ENCODE results near the gene URI1. TPM values are rescaled to one million over a fixed set of nuclear protein-coding genes. Genes with fewer than 3 reads are reported as not detected.
"Not testable (repeated sequence)": the region's sequence is repeated elsewhere in the genome, so short reads cannot be mapped to it uniquely, and the experiment has no call there.

The URI1 gene
- total RNA-seq, 2 donors from 2014 or later: 43.1 to 51.1 TPM

DNA sequence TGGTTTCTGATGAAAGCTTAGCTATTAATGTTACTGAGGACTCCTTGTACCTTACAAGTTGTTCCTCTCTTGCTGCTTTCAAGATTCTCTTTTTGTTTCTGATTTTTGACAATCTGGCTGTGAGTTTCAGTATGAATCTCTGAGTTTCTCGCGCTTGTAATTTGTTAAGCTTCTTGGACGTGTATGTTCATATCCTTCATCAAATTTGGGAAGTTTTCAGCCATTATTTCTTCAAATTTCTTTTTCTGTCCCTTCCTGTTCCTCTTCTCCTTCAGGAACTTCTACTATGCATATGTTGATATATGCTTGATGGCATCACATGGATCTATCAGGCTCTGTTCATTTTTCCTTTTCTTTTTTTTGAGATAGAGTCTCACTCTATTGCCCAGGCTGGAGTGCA, 5.6 kb upstream of the URI1 start:
- intact Hi-C loops (cut with DNase I): no loop called here
- no peak for DNase-seq (ENCODE audit: low spot score)

DNA sequence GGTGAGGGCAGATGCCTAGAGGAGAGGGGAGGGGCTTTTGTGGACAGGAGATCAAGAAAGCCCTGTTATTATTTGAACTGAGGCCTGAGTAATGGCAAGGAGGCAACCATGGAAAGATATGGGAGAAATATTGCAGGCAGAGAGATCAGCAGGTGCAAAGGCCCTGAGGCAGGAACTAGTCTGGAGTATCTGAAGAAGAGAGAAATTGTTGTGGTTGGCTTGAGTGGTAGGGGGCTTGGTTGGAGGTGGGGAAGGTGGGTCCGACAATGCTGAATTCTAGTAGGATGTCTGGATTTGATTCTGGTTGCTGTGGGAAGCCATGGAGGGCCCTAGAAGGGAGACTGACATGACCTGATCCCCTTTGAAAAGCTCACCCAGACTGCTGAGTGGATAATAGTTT, 2.4 kb upstream of the URI1 start:
- intact Hi-C loops (cut with DNase I): no loop called here
- no peak for DNase-seq (ENCODE audit: low spot score)

DNA sequence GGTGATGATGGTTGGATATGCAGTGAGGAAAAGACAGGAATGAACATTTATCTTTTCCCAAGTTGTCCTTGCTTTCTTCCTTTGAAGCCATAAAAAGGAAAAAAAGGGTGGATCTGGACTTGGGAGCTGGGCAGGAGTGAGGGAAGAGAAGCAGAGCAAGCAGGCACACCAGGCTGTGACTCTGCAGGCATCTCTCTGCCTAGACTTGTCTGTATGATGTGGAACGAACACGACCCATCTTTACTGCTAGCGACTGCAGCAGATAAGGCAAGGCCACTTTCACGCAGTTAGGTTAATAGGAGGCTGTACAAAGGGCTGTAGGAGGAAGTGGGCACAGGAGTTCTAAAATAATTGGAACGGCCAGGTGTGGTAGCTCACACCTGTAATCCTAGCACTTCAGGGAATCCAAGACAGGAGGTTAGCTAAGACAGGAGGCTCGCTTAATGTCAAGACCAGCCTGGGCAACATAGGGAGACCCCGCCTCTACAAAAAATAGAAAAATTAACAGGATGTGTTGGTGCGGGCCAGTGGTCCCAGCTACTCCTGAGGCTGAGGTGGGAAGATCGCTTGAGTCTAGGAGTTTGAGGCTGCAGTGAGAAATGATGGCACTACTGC, 961 bp upstream of the URI1 start:
- intact Hi-C loops (cut with DNase I): no loop called here
- DNase-seq (ENCODE audit: low spot score): no peak

DNA sequence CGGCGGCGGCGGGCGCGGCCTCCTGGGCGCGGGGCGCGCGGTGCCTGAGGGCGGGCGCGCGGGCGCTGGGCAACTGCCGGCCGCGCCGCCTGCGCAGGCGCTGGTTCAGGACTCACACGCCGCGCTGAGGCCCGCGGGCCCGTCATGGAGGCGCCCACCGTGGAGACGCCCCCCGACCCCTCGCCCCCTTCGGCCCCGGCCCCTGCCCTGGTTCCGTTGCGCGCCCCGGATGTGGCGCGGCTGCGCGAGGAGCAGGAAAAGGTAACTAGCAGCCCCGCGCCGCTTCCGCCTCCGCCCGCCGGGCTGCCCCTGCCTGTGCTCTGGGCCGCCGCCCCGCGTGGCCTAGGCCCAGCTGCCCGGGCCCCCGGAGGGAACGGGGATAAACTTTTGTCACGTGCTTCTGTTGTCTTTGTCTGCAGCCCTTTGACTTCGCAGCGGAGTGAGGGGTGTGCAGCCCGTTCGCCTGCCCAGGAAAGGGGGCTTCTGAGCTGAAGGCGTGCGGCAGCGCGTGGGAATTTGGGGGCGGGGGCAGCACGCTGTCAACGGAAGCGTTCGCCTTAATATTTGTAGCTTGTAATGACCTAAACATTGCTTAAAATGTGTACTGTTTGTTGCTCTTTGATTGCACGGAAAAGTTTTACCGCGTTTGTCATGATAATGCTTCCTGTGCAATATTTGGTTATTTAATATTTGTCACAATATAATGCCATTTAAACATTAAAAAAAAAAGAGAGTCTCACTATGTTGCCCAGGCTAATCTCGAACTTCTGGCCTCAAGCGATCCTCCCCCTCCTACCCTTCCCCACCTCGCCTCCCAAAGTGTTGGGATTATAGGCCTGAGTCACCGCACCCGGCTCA, 594 bp downstream of the URI1 start:
- intact Hi-C loops (cut with DNase I): no loop called here
- peak; percentile 86 for DNase-seq (ENCODE audit: low spot score)

DNA sequence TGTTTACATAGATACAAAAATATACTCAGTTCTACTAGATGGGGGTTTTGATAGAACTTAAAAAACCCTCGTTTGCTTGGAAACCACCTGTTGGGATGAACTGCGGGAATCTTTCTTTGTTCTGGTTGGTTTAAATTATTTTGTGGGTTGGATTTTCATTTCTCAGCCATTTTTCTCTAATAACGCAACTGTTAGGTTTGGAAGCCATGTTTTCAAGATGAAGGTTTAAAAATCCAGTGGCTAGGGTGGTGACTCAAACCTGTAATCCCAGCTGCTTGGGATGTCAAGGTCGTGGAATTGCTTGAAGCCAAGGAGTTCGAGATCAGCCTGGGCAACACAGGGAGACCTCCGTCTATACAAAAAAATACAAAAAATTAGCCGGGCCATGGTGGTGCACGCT, 1.6 kb downstream of the URI1 start:
- no peak for DNase-seq (ENCODE audit: low spot score)
- intact Hi-C loops (cut with DNase I): no loop called here

DNA sequence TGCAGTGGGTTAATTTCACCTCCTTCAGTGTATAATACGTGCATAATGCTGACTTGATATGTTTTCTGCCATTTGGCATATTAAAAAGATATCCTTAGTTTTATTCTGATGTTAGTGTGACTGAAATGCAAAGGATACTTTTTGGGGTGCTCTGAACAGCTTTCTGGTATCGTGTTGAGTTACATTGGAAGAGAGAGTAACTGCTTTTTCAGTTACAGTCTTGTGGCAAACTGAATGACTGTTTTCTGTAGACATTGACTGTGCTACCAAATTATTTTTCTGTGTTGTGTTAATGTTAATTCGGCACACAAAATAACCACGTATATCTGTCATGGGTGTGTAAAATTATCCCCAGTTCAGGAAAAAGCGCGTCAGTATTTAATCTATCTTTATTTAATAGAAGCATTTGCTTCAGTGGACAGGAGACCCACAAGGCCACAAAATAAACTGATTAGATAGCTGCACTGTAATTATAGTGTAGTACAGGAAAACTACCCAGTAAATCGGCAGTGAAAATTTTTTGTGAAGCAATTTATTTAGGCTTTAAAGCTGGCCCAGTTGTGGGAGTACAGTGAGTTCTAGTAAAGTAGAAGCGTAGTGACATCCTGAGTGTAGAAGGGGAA, 2.5 kb downstream of the URI1 start:
- no peak for DNase-seq (ENCODE audit: low spot score)
- intact Hi-C loops (cut with DNase I): no loop called here

DNA sequence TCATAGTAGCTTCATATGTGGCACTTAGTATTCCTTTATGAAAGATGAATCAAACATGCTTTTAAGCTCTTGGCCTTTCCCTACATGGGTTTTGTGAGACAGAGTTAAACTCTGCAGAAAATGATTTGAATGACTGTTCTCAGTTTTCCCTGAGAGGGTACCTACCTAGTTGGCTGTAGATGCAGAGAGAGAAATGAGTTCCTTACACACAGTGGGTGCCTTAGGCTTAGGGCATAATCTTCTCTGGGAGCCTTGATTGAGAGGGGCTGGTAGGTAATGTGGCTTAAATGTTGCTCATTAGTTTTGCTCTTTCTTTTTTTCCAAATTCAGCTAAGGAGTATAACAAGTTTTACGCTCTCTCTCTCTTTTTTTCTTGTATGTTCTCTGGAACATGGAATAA, 3.0 kb downstream of the URI1 start:
- intact Hi-C loops (cut with DNase I): no loop called here
- DNase-seq (ENCODE audit: low spot score): no peak

DNA sequence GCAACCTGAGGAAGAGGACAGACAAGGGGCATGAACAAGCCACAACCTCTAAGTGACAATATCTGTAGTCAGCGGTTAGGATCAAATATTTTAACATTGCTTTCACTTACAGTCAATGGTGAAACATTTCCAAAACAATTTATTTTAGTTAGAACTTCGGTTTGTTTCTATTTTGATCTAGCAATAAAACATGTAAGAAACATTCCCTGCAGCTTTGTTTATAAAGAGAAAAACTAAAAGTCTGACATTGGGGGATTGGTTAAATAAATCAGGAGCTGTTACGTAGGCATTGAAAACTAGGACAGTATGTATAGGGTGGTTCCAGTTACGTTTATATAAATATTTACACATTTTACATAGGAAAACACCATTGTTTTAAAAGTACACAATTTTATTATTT, 3.4 kb downstream of the URI1 start:
- no peak for DNase-seq (ENCODE audit: low spot score)
- intact Hi-C loops (cut with DNase I): no loop called here

DNA sequence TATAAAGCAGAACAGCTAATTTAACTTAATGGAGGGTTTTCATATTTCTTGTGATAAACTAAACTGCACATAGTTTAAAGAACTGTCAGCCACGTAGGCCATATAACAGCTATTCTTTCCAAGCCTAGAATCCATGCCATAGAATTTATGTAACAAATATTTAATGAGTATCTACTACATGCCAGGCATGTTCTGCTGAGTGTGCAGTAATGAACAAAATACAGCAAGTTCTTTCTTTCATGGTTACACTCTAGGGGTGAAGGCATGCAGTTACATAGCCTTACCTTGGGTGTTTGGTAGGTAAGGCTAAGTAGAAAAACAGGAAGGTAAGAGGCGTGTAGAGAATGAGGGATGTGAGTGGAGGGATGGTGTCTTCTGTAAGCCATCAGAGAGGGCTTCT, 4.6 kb downstream of the URI1 start:
- DNase-seq (ENCODE audit: low spot score): no peak
- intact Hi-C loops (cut with DNase I): no loop called here

DNA sequence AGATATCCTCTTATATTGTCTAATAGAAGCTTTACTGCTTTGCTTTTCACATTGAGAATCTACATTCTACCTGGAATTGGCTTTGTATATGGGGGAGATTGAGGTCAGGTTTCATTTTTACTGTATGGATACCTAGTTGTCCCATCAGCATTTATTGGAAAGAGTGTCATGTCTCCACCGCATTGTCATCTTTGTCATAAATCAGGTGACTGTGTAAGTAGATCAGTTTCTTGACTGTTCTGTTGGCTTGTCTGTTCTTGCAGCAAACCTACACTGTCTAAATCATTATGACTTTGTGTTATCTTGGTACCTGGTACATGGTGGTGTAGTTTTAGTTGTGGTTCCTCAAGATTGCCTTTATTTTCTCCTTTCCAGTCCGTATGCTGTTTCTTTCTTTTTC, 5.8 kb downstream of the URI1 start:
- no peak for DNase-seq (ENCODE audit: low spot score)
- intact Hi-C loops (cut with DNase I): no loop called here

DNA sequence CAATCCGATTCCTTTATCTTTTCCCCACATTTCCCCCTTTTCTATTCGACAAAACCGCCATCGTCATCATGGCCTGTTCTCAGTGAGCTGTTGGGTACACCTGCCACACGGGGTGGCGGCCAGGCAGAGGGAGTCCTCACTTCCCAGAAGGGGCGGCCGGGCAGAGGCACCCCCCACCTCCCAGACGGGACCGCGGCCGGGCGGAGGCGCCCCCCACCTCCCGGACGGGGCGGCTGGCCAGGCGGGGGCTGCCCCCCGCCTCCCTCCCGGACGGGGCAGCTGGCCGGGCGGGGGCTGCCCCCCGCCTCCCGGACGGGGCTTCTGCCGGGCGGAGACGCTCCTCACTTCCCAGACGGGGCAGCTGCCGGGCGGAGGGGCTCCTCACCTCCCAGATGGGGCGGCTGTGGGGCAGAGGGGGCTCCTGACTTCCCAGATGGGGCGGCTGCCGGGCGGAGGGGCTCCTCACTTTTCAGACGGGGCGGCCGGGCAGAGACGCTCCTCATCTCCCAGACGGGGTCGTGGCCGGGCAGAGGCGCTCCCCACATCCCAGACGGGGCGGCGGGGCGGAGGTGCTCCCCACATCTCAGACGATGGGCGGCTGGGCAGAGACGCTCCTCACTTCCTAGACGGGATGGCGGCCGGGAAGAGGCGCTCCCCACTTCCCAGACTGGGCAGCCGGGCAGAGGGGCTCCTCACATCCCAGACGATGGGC, 6.9 kb downstream of the URI1 start:
- DNase-seq (ENCODE audit: low spot score); intact Hi-C loops (cut with DNase I): not testable (repeated sequence)

DNA sequence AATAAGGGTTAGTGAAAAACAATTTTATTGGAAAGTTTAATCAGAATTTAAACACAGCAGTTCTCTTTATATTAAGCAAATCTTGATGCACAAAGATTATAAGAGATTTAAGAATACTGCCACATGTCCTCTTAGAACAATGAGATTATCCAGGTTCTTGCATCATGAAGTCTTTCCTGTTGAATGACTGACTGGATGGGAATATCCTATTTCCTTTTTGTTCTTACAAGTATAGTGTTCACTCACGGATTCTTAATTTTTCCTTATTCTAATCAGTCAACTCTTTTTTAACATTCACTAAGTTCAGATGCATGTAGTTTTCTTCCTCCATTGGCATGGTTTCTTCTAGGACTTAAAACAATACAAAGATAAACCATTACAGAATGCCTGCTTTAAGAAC, 10.1 kb downstream of the URI1 start:
- DNase-seq (ENCODE audit: low spot score): no peak
- intact Hi-C loops (cut with DNase I): no loop called here

DNA sequence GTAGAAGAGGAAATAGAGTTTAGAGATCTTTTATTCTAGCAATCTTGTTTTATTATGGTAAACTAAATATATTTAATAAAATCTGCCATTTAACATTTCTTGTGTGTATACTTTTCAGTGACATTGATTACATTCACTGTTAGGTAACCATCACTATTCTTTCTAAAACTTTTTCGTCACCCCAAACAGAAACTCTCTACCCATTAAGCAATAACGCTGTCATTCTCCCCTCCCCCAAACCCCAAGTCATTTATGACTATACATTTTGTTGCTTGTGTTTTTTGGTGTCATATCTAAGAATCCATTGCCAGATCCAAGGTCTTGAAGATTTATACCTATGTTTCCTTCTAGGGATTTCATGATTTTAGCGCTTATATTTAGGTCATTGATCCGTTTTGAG, 10.6 kb downstream of the URI1 start:
- no peak for DNase-seq (ENCODE audit: low spot score)
- intact Hi-C loops (cut with DNase I): no loop called here

DNA sequence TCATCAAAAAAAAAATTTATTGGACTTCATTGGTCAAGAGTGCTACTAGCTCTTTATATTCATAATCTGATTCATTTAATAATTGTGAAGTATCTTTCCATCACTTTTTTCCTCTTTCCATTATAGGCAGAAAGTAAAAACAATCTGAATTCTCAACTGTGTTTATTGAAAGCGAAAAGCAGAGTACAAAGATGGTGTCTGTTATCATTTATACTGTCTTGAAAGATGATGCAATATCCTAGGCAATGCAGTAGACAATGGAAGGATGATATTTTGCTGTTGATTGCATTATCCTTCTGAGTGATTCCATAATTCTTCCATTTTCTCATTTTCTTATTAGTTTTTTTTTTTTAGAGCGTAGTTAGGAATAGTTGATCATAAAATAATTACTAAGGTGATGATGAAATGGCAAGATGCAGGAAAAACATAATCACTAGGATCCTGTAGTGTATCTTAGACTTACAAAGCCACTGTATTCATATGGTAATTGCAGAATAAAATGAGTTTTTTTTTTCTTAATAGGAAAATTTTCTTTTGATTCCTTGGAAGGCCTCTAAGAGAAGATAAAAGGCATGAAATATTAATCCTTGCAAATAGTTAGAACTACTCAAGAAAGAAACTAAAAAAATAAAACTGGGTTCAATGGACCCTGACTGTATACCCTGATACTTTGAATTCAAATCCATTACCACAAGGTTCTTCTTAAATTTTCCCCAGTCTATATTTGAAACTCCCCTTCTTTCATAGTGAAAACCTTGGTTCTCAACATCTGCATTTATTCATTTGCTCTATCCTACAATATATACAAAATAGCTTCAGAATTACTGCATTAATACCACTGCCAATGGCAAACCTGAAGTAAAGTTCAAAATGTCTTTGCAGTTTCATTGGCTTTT, 11.6 kb downstream of the URI1 start:
- intact Hi-C loops (cut with DNase I): no loop called here
- no peak for DNase-seq (ENCODE audit: low spot score)

DNA sequence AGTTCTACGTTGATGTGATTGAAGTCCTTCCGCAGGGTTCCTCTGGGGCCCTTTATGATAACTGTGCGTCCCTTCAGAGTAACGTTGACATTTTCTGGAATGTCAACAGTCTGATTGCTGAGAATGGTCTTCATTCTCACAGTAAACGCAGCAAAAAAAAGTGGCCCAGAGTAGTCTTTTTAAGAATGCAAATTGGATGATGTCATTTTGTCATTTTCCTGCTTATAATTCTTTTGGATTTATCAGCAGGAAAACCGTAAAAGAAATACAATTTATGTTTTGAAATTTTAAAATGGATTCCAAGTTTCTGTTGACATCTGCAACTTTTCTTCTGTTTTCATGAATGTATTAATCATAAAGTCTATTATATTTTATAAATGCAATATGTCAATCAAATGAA, 14.8 kb downstream of the URI1 start:
- intact Hi-C loops (cut with DNase I): no loop called here

DNA sequence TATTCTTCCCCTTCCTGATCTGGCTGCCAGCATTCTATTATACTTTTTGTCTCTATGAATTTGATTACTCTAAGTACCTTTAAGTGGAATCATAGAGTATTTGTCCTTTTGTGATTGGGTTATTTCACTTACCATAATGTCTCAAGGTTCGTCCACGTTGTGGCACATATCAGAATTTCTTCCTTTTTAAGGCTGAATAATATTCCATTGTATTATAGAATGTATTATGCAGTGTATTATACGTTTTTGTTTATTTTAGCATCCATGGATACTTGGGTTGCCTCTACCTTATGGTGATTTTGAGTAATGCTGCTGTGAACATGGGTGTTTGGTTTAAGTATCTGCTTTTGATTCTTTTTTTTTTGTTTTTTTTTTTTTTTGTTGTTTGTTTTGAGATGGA, 19.3 kb downstream of the URI1 start:
- intact Hi-C loops (cut with DNase I): no loop called here
- DNase-seq (ENCODE audit: low spot score): no peak

More for the DNA sequence above, 14.8 kb downstream of the URI1 start:
- DNase-seq (ENCODE audit: low spot score): no peak

DNA sequence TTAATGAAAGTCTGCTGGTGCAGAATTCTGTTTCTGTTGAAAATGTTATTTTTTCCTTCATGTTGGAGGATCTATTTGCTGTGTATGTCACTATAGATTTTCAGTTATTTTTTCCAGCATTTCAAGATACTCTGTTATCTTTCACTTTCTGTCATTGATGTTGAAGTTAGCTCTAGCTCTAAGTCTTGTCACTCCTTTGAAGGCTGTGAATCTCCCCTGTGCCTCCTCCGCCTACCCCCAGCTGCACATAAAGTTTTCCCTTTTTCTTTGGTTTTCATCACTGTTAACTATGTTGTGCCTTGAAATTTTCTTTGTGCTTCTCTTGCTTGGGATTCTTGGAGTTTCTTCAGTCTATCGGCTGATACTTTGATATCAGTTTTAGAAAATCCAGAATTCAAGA, 20.8 kb downstream of the URI1 start:
- intact Hi-C loops (cut with DNase I): no loop called here

DNA sequence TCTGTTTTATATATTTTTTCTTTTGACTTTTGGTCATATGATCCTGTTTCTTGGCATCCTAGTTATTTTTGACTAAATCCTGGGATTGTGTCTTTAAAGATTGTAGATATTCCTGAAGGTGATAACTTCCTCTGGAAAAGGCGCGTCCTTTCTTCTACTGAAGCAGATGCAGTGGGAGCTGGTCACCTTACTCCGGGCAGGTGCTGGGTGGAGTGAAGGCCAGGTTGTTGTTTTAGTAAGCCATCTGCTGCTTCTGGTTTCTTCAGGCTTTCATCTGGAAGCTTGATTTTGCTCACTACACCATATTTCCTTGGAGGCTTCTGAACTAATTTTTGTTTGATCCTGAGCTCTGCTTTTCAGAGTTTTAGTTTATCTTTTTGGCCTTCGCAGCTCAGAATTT, 21.5 kb downstream of the URI1 start:
- intact Hi-C loops (cut with DNase I): no loop called here
- DNase-seq (ENCODE audit: low spot score): no peak

More for the DNA sequence above, 20.8 kb downstream of the URI1 start:
- no peak for DNase-seq (ENCODE audit: low spot score)

DNA sequence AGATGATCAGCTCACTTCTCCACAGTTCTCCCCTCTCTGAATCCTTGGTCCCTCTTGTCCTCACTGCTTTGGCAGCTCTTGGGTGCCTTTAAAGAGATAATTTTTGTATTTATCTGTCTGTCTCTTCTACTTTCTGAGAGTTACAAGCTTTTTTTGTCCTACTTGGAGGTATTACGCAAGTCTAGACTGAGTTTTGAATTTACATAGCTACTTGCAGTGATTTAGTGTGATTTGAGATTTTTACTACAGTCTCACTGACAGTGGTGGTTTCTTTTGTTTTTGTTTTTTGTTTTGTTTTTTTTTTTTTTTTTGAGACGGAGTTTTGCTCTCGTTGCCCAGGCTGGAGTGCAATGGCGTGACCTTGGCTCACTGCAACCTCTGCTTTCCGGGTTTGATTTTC, 22.1 kb downstream of the URI1 start:
- no peak for DNase-seq (ENCODE audit: low spot score)
- intact Hi-C loops (cut with DNase I): no loop called here
